Nephron (organoid): ENCODE measurements around the gene CD86.

Source experiments
- H3K27ac Mint-ChIP-seq, 3 experiments: 2 replicates each; pipeline ENCODE4 v1.8.0; 2020; ENCODE audit warnings: mixed read lengths in 3 of 3, mild to moderate bottlenecking in 2 of 3, moderate library complexity in 1 of 3
- H3K27me3 Mint-ChIP-seq: 2 replicates; pipeline ENCODE4 v1.8.0; 2021; ENCODE audit warnings: low read depth, mild to moderate bottlenecking, moderate library complexity, mixed read lengths
- H3K36me3 Mint-ChIP-seq: 2 replicates; pipeline ENCODE4 v1.8.0; 2020; ENCODE audit warnings: low read depth, mixed read lengths
- H3K4me1 Mint-ChIP-seq: 2 replicates; pipeline ENCODE4 v1.8.0; 2020; ENCODE audit warnings: mixed read lengths
- H3K4me3 Mint-ChIP-seq, 3 experiments: 2 replicates each; pipeline ENCODE4 v1.8.0; 2020; ENCODE audit warnings: mild to moderate bottlenecking in 3 of 3, mixed read lengths in 3 of 3, moderate library complexity in 2 of 3
- H3K9me3 Mint-ChIP-seq: 2 replicates; pipeline ENCODE4 v1.8.0; 2020; ENCODE audit warnings: mixed read lengths
- CTCF ChIP-seq, 3 experiments: fragments of 200-600 bp; sonication (generic); IDR thresholded peaks; one replicate each; pipeline ENCODE4 v1.5.0; 2021; ENCODE audit warnings: antibody characterized with exemption in 3 of 3; ENCODE audit not compliant: unreplicated experiment in 3 of 3

Gene CD86

GRCh38 chr3:122103821-122104514 is 48.8 kb downstream of the CD86 start:
- H3K27ac Mint-ChIP-seq = peak overlapping the region in 1 of 3 experiments; percentile 78
- no peak overlapping the region for H3K4me3 Mint-ChIP-seq
- no peaks in the 10 kb centered on the region for H3K4me1 Mint-ChIP-seq
- H3K27me3 Mint-ChIP-seq = peaks cover 9% of the 10 kb centered on the region
- H3K36me3 Mint-ChIP-seq = no peaks in the 10 kb centered on the region
- H3K9me3 Mint-ChIP-seq = no peaks in the 10 kb centered on the region
- TF ChIP-seq CTCF (IDR thresholded peaks at IDR 0.05; ENCODE audit: unreplicated experiment in 3 of 3) = no peak

- Mint-ChIP-seq H3K9me3 (no peaks in the 10 kb centered on the region), H3K4me1 (no peaks in the 10 kb centered on the region), H3K4me3 (no peak overlapping the region), H3K36me3 (no peaks in the 10 kb centered on the region), H3K27ac (peak overlapping the region in 1 of 3 experiments; percentile 78), H3K27me3 (peaks cover 13% of the 10 kb centered on the region)
- no peak for TF ChIP-seq CTCF (IDR thresholded peaks at IDR 0.05; ENCODE audit: unreplicated experiment in 3 of 3)
Observed at GRCh38 chr3:122104515-122105194, 49.5 kb downstream of the CD86 start.

GRCh38 chr3:122105626-122106025 is 50.5 kb downstream of the CD86 start:
- Mint-ChIP-seq H3K27ac (peak overlapping the region in 1 of 3 experiments; percentile 78), H3K4me3 (no peak overlapping the region), H3K9me3 (no peaks in the 10 kb centered on the region), H3K4me1 (no peaks in the 10 kb centered on the region), H3K36me3 (no peaks in the 10 kb centered on the region), H3K27me3 (peaks cover 13% of the 10 kb centered on the region)
- no peak for TF ChIP-seq CTCF (IDR thresholded peaks at IDR 0.05; ENCODE audit: unreplicated experiment in 3 of 3)

- Mint-ChIP-seq H3K4me3 (no peak overlapping the region), H3K27me3 (peaks cover 13% of the 10 kb centered on the region)
- no peak for TF ChIP-seq CTCF (IDR thresholded peaks at IDR 0.05; ENCODE audit: unreplicated experiment in 3 of 3)
Observed at GRCh38 chr3:122107171-122107570, 52.0 kb downstream of the CD86 start.

GRCh38 chr3:122111974-122112373 is 56.8 kb downstream of the CD86 start:
- Mint-ChIP-seq H3K4me3 (no peak overlapping the region), H3K4me1 (no peaks in the 10 kb centered on the region), H3K27ac (no peak overlapping the region), H3K27me3 (peaks cover 13% of the 10 kb centered on the region), H3K9me3 (no peaks in the 10 kb centered on the region), H3K36me3 (no peaks in the 10 kb centered on the region)
- TF ChIP-seq CTCF (IDR thresholded peaks at IDR 0.05; ENCODE audit: unreplicated experiment in 3 of 3) = no peak

More at GRCh38 chr3:122107171-122107570, 52.0 kb downstream of the CD86 start:
- Mint-ChIP-seq H3K4me1 (no peaks in the 10 kb centered on the region), H3K9me3 (no peaks in the 10 kb centered on the region), H3K27ac (no peak overlapping the region), H3K36me3 (no peaks in the 10 kb centered on the region)
